ENCODE data around the gene ATG4C. TPM values are rescaled to one million over a fixed set of nuclear protein-coding genes. Genes with fewer than 3 reads are reported as not detected.

ATG4C gene
- total RNA-seq, 1 experiment from 2014 or later, result 16.0 TPM

- DNase-seq (ENCODE audit: low read depth), result no peak
Observed at GRCh38 chr1:62904856-62905225, 120.9 kb downstream of the ATG4C start.

- no peak for DNase-seq (ENCODE audit: low read depth)
Observed at GRCh38 chr1:62905309-62905708, 121.4 kb downstream of the ATG4C start.

- no peak for DNase-seq (ENCODE audit: low read depth)
Observed at GRCh38 chr1:62905872-62906271, 121.9 kb downstream of the ATG4C start.

DNA sequence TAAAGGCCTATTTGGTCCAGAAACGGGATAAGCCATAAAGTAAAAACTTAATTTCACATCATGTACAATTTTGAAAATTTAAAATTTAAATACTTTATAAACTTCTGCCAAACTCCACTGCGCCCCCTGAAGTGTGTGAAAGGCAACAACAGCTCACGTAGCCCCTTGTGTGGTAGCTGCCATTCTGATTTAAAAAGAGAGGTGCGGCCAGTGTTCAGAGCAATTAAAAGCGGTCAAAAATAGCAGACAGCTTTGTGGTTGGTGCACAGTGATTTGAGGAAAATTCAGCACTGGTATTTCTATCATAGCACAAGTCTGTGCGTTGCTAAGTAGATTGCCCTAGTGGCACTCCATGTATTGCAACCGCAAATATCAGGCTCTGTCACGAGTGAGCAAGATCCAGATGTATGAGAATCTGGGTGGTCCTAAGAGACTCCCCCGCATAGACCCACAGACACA lies 122.5 kb downstream of the ATG4C start:
- DNase-seq (ENCODE audit: low read depth), result peak; percentile 32

- no peak for DNase-seq (ENCODE audit: low read depth)
Observed at GRCh38 chr1:62908168-62908695, 124.3 kb downstream of the ATG4C start.

GRCh38 chr1:62912028-62912638 lies 128.2 kb downstream of the ATG4C start:
- peak; percentile 29 for DNase-seq (ENCODE audit: low read depth)

Other genes with a start within 250 kb of the ATG4C start
- not detected in 2 replicates for gene ANGPTL3, start 186.6 kb upstream of the ATG4C start, total RNA-seq (2014; rRNA removed; shearing (Covaris generic))
- 78.5 and 102 TPM in 2 replicates for gene DOCK7, start 95.7 kb upstream of the ATG4C start, total RNA-seq (2014; rRNA removed; shearing (Covaris generic))